ENCODE results near the gene AKT2. TPM values are rescaled to one million over a fixed set of nuclear protein-coding genes. Genes with fewer than 3 reads are reported as not detected.

The AKT2 gene
- total RNA-seq, 1 donor from 2014 or later = 197 TPM

GRCh38 chr19:40251244-40251643 is 33.9 kb downstream of the AKT2 start:
- Mint-ChIP-seq H3K27me3 (ENCODE audit: unreplicated experiment) (peaks cover 5% of the 10 kb centered on the region), H3K4me3 (ENCODE audit: unreplicated experiment) (no peak overlapping the region), H3K4me1 (ENCODE audit: low read depth, unreplicated experiment) (peaks cover 10% of the 10 kb centered on the region)

GRCh38 chr19:40249781-40250180 is 35.4 kb downstream of the AKT2 start:
- DNase-seq = no peak
- peak overlapping the region; percentile 23 for H3K27ac Mint-ChIP-seq (ENCODE audit: unreplicated experiment)
- no peak overlapping the region for H3K4me3 Mint-ChIP-seq (ENCODE audit: unreplicated experiment)
- peaks cover 7% of the 10 kb centered on the region for H3K9me3 Mint-ChIP-seq (ENCODE audit: unreplicated experiment)
- peaks cover 5% of the 10 kb centered on the region for H3K27me3 Mint-ChIP-seq (ENCODE audit: unreplicated experiment)
- H3K36me3 Mint-ChIP-seq (ENCODE audit: unreplicated experiment) = no peaks in the 10 kb centered on the region
- TF ChIP-seq CTCF (IDR thresholded peaks at IDR 0.05; ENCODE audit: partially characterized antibody, unreplicated experiment) = no peak
- peaks cover 10% of the 10 kb centered on the region for H3K4me1 Mint-ChIP-seq (ENCODE audit: low read depth, unreplicated experiment)

More at GRCh38 chr19:40251244-40251643, 33.9 kb downstream of the AKT2 start:
- TF ChIP-seq CTCF (IDR thresholded peaks at IDR 0.05; ENCODE audit: partially characterized antibody, unreplicated experiment) = no peak
- no peak for DNase-seq
- no peaks in the 10 kb centered on the region for H3K36me3 Mint-ChIP-seq (ENCODE audit: unreplicated experiment)
- H3K9me3 Mint-ChIP-seq (ENCODE audit: unreplicated experiment) = peaks cover 8% of the 10 kb centered on the region
- H3K27ac Mint-ChIP-seq (ENCODE audit: unreplicated experiment) = no peak overlapping the region

GRCh38 chr19:40249201-40249600 is 35.9 kb downstream of the AKT2 start:
- Mint-ChIP-seq H3K27ac (ENCODE audit: unreplicated experiment) (no peak overlapping the region), H3K9me3 (ENCODE audit: unreplicated experiment) (peaks cover 7% of the 10 kb centered on the region), H3K27me3 (ENCODE audit: unreplicated experiment) (peaks cover 5% of the 10 kb centered on the region), H3K4me3 (ENCODE audit: unreplicated experiment) (no peak overlapping the region), H3K4me1 (ENCODE audit: low read depth, unreplicated experiment) (peaks cover 10% of the 10 kb centered on the region), H3K36me3 (ENCODE audit: unreplicated experiment) (no peaks in the 10 kb centered on the region)
- DNase-seq = no peak
- TF ChIP-seq CTCF (IDR thresholded peaks at IDR 0.05; ENCODE audit: partially characterized antibody, unreplicated experiment) = no peak

- TF ChIP-seq CTCF (IDR thresholded peaks at IDR 0.05; ENCODE audit: partially characterized antibody, unreplicated experiment) = no peak
- Mint-ChIP-seq H3K4me1 (ENCODE audit: low read depth, unreplicated experiment) (peaks cover 3% of the 10 kb centered on the region), H3K27me3 (ENCODE audit: unreplicated experiment) (peaks cover 4% of the 10 kb centered on the region), H3K27ac (ENCODE audit: unreplicated experiment) (no peak overlapping the region), H3K9me3 (ENCODE audit: unreplicated experiment) (peaks cover 7% of the 10 kb centered on the region), H3K4me3 (ENCODE audit: unreplicated experiment) (no peak overlapping the region), H3K36me3 (ENCODE audit: unreplicated experiment) (no peaks in the 10 kb centered on the region)
- no peak for DNase-seq
Observed at GRCh38 chr19:40247735-40248262, 37.3 kb downstream of the AKT2 start.

- Mint-ChIP-seq H3K4me1 (ENCODE audit: low read depth, unreplicated experiment) (peaks cover 3% of the 10 kb centered on the region), H3K36me3 (ENCODE audit: unreplicated experiment) (no peaks in the 10 kb centered on the region), H3K27me3 (ENCODE audit: unreplicated experiment) (peaks cover 4% of the 10 kb centered on the region), H3K9me3 (ENCODE audit: unreplicated experiment) (peaks cover 7% of the 10 kb centered on the region), H3K27ac (ENCODE audit: unreplicated experiment) (no peak overlapping the region), H3K4me3 (ENCODE audit: unreplicated experiment) (no peak overlapping the region)
- no peak for TF ChIP-seq CTCF (IDR thresholded peaks at IDR 0.05; ENCODE audit: partially characterized antibody, unreplicated experiment)
- DNase-seq = no peak
Observed at GRCh38 chr19:40247178-40247577, 38.0 kb downstream of the AKT2 start.

All from glutamatergic neuron (in vitro differentiated cells).